Measurements from ENCODE around the gene SCN8A. TPM values are rescaled to one million over a fixed set of nuclear protein-coding genes. Genes with fewer than 3 reads are reported as not detected.

The SCN8A gene
- total RNA-seq, 1 experiment from 2014 or later = 5.4 TPM

DNA sequence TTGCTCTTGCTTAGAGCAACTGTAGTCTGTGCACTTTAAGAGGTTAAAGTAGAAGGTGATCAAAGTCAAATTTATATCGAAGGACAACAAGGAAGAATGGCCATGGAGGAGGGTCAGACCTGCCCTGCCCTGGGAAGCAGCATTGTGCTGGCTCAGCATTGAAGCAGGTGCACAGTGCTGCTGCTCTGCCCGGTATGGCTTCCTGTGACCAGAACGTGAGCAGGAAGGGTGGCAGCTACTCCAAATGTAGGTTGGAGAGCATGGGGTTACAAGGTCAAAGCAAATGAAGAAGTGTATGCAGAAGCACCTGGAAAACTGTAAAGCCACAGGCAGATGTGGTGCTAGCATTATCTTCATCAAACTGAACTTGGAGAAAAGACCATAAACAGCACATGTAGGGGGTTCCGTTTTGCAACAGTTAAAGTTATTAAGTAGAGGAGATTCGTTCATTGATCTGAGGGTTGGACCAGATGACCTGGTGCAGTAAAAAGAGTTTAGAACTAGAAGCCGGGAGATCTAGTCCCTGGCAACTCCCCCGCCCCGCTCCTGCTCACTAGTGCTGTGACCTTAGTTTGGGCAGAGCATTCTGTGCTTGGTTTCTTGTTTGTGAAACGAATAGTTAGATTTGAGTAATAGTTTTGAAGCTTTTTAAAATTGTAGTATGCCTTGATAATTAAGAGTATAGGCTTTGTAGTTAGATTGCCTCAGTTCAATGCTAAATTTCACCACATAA is 84.2 kb downstream of the SCN8A start:
- no peak overlapping the region for H3K27ac Mint-ChIP-seq (ENCODE audit: unreplicated experiment)
- intact Hi-C loops (cut with micrococcal nuclease; ENCODE audit: unreplicated experiment) = loop anchor here (5.0 to 10.0 kb wide), 3 partner anchors 73 to 250 kb away; partner anchors contain the start of gene SLC4A8
- no TSS peak for BruUV-seq (replicated peaks)
- no peaks in the 10 kb centered on the region for H3K27me3 Mint-ChIP-seq (ENCODE audit: unreplicated experiment)
- CTCF ChIA-PET = no interaction called here
- TF ChIP-seq CTCF (IDR thresholded peaks at IDR 0.05; ENCODE audit: unreplicated experiment) = no peak
- no peak overlapping the region for H3K4me3 Mint-ChIP-seq (ENCODE audit: low read depth, unreplicated experiment)
- no peaks in the 10 kb centered on the region for H3K36me3 Mint-ChIP-seq (ENCODE audit: insufficient read depth, unreplicated experiment)
- no peaks in the 10 kb centered on the region for H3K9me3 Mint-ChIP-seq (ENCODE audit: low read depth, unreplicated experiment)
- no peak for DNase-seq
- H3K4me1 Mint-ChIP-seq (ENCODE audit: low read depth, unreplicated experiment) = peaks cover 21% of the 10 kb centered on the region

DNA sequence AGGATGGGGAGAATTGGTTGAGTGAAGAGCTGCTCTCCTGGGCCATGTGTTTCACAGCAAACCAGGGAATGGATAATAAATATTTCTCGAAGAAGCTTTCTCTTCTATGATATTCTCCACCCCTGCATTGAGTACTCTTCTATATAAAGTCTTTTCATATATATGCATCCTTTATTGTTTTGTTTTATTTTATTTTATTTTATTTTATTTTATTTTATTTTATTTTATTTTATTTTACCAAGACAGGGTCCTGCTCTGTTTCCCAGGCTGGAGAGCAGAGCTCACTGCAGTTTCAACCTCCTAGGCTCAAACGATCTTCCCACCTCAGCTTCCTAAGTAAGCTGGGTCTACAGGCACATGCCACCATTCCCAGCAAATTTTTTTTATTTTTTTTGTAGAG is 85.8 kb downstream of the SCN8A start:
- Mint-ChIP-seq H3K4me1 (ENCODE audit: low read depth, unreplicated experiment) (peaks cover 19% of the 10 kb centered on the region), H3K36me3 (ENCODE audit: insufficient read depth, unreplicated experiment) (no peaks in the 10 kb centered on the region), H3K27ac (ENCODE audit: unreplicated experiment) (no peak overlapping the region), H3K9me3 (ENCODE audit: low read depth, unreplicated experiment) (no peaks in the 10 kb centered on the region), H3K4me3 (ENCODE audit: low read depth, unreplicated experiment) (no peak overlapping the region), H3K27me3 (ENCODE audit: unreplicated experiment) (no peaks in the 10 kb centered on the region)
- intact Hi-C loops (cut with micrococcal nuclease; ENCODE audit: unreplicated experiment) = loop anchor here (5.0 to 10.0 kb wide), 3 partner anchors 75 to 252 kb away; partner anchors contain the start of gene SLC4A8
- no peak for TF ChIP-seq CTCF (IDR thresholded peaks at IDR 0.05; ENCODE audit: unreplicated experiment)
- BruUV-seq (replicated peaks) = no TSS peak
- CTCF ChIA-PET = interaction anchor here (1.0 kb wide), 1 partner anchor 143 kb away, joined by 4 read pairs; no protein-coding TSS in a partner anchor
- DNase-seq = no peak

- peaks cover 14% of the 10 kb centered on the region for H3K4me1 Mint-ChIP-seq (ENCODE audit: low read depth, unreplicated experiment)
- intact Hi-C loops (cut with micrococcal nuclease; ENCODE audit: unreplicated experiment) = loop anchor here (5.0 to 10.0 kb wide), 3 partner anchors 75 to 253 kb away; partner anchors contain the start of gene SLC4A8
- TF ChIP-seq CTCF (IDR thresholded peaks at IDR 0.05; ENCODE audit: unreplicated experiment) = no peak
- no peaks in the 10 kb centered on the region for H3K9me3 Mint-ChIP-seq (ENCODE audit: low read depth, unreplicated experiment)
- CTCF ChIA-PET = interaction anchor here (1.0 kb wide), 1 partner anchor 143 kb away, joined by 4 read pairs; no protein-coding TSS in a partner anchor
- H3K27me3 Mint-ChIP-seq (ENCODE audit: unreplicated experiment) = no peaks in the 10 kb centered on the region
- no peak overlapping the region for H3K4me3 Mint-ChIP-seq (ENCODE audit: low read depth, unreplicated experiment)
- no peaks in the 10 kb centered on the region for H3K36me3 Mint-ChIP-seq (ENCODE audit: insufficient read depth, unreplicated experiment)
- no TSS peak for BruUV-seq (replicated peaks)
- no peak overlapping the region for H3K27ac Mint-ChIP-seq (ENCODE audit: unreplicated experiment)
- DNase-seq = no peak
Measured at GRCh38 chr12:51677284-51677968, 86.4 kb downstream of the SCN8A start.

DNA sequence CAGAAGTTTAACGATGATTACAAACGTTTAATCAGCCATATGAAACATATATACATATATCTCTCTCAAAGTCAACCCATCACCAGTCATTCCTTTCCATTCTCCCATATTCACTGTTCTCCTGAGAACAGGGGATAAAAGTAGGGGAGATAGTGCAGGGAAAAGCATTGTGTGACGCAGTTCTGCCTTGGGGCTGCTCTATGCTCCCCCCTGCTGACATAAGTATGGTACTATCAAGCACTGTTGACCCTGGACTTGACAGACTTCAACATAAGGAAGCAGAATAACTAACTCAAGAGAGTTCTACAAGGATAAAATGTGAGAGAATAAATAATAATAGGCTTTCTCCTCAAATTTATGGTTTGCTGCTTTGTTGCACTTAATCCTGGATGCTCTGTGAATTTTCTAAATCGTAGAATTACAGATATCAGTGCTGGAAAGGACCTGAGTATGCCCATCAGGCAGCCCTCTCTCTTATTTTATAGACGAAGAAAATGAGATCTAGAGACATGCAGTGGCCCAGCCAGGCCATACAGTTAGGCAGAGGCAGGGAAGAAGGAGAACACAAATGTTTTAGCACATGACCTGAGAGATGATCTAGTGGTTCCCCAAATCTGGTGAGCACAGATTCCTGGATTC is 87.2 kb downstream of the SCN8A start:
- no peak overlapping the region for H3K27ac Mint-ChIP-seq (ENCODE audit: unreplicated experiment)
- CTCF ChIA-PET = no interaction called here
- peak; percentile 45 for DNase-seq
- BruUV-seq (replicated peaks) = no TSS peak
- no peak overlapping the region for H3K4me3 Mint-ChIP-seq (ENCODE audit: low read depth, unreplicated experiment)
- no peaks in the 10 kb centered on the region for H3K9me3 Mint-ChIP-seq (ENCODE audit: low read depth, unreplicated experiment)
- no peaks in the 10 kb centered on the region for H3K36me3 Mint-ChIP-seq (ENCODE audit: insufficient read depth, unreplicated experiment)
- intact Hi-C loops (cut with micrococcal nuclease; ENCODE audit: unreplicated experiment) = loop anchor here (5.0 to 10.0 kb wide), 3 partner anchors 76 to 253 kb away; partner anchors contain the start of gene SLC4A8
- peaks cover 18% of the 10 kb centered on the region for H3K4me1 Mint-ChIP-seq (ENCODE audit: low read depth, unreplicated experiment)
- H3K27me3 Mint-ChIP-seq (ENCODE audit: unreplicated experiment) = no peaks in the 10 kb centered on the region
- TF ChIP-seq CTCF (IDR thresholded peaks at IDR 0.05; ENCODE audit: unreplicated experiment) = peak; percentile 46
